ENCODE measurements around the gene WAC.

Gene WAC

DNA sequence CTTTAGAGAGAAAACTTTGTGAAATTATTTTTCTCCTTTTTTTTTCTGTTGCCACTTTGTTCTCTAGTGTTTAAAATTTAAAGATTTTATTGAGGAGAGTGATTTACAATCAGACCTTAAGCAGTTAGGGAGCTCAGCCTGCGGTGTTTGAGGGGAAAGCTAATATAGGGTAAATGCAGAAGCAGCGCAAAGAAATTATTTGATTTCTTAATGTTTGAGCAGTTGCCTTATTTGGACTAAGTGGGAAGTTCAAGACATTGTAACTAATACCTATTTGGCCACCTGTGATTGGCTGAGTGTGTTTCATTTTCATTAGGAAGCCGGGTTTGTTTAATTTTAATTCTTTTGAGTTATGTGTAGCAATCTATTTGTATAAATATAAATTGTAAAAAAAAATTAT, 25.3 kb downstream of the WAC start:
- DNase-seq (ENCODE audit: low read depth), result no peak
- H3K4me3 ChIP-seq (replicated peaks; ENCODE audit: low read depth, low read length), result no peak overlapping the region
- TF ChIP-seq, protein P1, sequence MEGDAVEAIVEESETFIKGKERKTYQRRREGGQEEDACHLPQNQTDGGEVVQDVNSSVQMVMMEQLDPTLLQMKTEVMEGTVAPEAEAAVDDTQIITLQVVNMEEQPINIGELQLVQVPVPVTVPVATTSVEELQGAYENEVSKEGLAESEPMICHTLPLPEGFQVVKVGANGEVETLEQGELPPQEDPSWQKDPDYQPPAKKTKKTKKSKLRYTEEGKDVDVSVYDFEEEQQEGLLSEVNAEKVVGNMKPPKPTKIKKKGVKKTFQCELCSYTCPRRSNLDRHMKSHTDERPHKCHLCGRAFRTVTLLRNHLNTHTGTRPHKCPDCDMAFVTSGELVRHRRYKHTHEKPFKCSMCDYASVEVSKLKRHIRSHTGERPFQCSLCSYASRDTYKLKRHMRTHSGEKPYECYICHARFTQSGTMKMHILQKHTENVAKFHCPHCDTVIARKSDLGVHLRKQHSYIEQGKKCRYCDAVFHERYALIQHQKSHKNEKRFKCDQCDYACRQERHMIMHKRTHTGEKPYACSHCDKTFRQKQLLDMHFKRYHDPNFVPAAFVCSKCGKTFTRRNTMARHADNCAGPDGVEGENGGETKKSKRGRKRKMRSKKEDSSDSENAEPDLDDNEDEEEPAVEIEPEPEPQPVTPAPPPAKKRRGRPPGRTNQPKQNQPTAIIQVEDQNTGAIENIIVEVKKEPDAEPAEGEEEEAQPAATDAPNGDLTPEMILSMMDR (IDR thresholded peaks at IDR 0.05; ENCODE audit: low read length, missing control alignments), result no peak

DNA sequence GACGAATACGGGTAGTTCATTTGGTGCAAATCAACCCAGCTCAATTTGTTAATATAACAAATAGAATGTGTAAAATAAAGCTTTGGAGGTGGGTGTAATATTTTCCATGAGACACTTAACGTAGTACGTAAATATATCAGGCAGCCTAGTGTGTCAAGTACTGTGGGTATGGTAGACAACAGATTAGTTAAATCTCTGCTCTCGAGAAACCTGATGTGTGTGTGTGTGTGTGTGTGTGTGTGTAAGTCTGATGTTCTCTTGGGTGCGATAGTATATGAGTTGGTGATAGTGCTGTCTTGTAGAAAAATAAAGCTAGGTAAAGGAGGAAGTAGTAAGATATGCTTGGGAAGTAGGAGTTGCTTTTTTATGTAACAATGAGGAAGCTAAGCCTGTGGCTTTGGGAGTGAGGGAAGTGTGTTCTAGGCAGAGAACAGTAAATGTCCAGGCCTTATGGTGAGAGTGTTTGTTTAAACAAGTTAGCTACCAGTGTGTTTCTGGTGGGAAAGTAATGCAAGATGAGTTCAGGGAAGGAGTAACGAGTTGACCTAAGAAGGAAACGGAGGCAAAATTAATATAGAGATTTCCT, 26.1 kb downstream of the WAC start:
- H3K4me3 ChIP-seq (replicated peaks; ENCODE audit: low read depth, low read length), result no peak overlapping the region
- DNase-seq (ENCODE audit: low read depth), result no peak
- TF ChIP-seq, protein P1 (IDR thresholded peaks at IDR 0.05; ENCODE audit: low read length, missing control alignments), result no peak

DNA sequence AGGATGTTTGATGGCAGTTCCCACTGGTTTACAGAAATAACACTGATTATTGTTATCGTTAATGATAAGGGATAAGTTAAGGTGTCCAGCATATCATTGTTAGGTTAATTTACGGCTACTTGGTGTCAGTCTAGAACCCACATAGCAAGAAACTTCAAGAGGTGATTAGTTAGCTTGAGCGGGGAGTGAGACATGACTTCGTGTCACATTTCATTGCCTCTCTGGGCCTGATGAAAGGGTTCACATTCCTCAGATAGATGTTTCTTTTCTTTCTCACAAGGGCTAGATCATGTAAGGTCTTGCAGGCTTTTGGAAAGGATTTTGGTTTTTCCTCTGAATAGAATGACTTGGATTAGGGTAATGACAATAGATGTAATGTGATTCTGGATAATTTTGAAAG, 26.7 kb downstream of the WAC start:
- TF ChIP-seq, protein P1 (IDR thresholded peaks at IDR 0.05; ENCODE audit: low read length, missing control alignments), result no peak
- no peak for DNase-seq (ENCODE audit: low read depth)
- no peak overlapping the region for H3K4me3 ChIP-seq (replicated peaks; ENCODE audit: low read depth, low read length)

DNA sequence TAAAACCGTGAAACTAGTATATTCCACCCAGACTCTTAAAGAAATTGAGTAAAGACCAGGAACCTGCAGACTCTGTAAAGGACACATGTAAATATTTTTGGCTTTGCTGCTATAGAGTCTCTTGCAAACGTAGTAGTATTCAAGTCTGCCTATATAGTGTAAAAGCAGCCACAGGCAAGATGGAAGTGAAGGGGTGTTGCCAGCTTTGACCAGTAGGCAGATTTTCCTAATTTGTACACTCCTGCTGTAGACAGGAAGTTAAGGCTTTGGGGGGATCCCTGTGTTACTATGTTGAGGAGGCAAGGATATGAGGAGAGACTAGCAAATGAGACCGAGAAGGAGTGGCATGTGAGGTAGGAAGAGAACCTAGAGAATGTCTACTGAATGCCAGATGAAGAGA, 27.7 kb downstream of the WAC start:
- H3K4me3 ChIP-seq (replicated peaks; ENCODE audit: low read depth, low read length), result no peak overlapping the region
- TF ChIP-seq, protein P1 (IDR thresholded peaks at IDR 0.05; ENCODE audit: low read length, missing control alignments), result no peak
- no peak for DNase-seq (ENCODE audit: low read depth)

DNA sequence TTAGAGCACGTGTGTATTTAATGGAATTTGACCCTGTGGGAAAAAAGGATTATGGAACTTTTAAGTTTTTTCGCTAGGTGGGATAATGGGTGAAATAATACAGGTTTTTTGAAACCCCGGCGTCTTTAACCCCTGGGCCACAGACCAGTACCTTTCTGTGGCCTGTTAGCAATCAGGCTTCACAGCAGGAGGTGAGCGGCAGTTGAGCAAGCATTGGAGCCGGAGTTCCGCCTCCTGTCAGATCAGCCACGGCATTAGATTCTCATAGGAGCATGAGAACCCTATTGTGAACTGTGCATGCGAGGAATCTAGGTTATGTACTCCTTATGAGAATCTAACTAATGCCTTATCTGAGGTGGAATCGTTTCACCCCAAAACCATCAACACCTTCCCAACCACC, 28.6 kb downstream of the WAC start:
- no peak for DNase-seq (ENCODE audit: low read depth)
- no peak overlapping the region for H3K4me3 ChIP-seq (replicated peaks; ENCODE audit: low read depth, low read length)
- TF ChIP-seq, protein P1 (IDR thresholded peaks at IDR 0.05; ENCODE audit: low read length, missing control alignments), result no peak

DNA sequence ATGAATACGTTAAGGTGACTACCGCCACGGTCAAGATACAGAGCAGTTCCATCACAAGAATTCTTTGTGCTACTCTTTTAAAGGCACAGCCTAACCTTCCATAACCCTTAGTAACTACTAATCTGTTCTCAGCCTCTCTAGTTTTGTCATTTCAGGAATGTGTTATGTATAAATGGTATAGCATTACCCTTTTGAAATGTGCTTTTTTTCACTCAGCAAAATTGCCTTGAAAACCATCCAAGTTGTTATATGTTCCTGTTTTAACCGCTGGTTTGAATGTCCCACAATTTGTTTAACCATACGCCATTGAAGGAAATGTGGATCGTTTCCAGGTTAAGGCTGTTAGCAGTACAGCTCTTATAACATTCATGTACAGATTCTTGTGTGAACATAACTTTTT, 32.0 kb downstream of the WAC start:
- no peak overlapping the region for H3K4me3 ChIP-seq (replicated peaks; ENCODE audit: low read depth, low read length)
- peak; percentile 24 for DNase-seq (ENCODE audit: low read depth)
- TF ChIP-seq, protein P1 (IDR thresholded peaks at IDR 0.05; ENCODE audit: low read length, missing control alignments), result no peak

DNA sequence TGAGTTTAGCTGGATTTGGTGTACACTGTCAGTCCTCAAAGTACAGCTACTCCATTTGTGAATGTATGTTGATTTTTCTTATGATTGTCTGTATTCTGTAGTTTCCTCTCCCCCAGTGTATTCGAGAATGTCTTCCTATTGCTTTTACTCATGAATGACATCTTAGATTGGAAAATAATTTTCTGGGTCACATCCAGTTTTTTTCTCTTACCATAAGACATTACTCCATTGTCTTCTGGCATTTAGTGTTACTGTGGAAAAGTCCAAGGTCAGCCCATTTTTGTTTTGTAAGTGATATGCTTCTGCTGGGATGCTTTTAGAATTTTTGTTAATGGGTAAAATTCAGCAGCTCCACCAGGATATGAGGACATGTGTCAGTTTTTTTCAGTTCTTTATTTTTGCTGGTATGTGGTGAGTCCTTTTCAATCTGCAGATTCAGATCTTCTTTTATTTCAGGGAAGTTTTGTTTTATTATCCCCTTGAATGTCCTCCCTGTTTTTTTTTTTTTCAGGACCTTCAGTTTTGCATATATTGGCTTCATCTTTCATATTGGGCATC, 33.6 kb downstream of the WAC start:
- TF ChIP-seq, protein P1 (IDR thresholded peaks at IDR 0.05; ENCODE audit: low read length, missing control alignments), result no peak
- H3K4me3 ChIP-seq (replicated peaks; ENCODE audit: low read depth, low read length), result no peak overlapping the region
- DNase-seq (ENCODE audit: low read depth), result peak; percentile 69

Data from fibroblast of pulmonary artery (primary cell).